A549 (cell line): Measurements from ENCODE around the gene OPA1. TPM values are rescaled to one million over a fixed set of nuclear protein-coding genes. Genes with fewer than 3 reads are reported as not detected.

Source experiments
- ATAC-seq, 2 experiments: fragments of 200-7000 bp in 1 of 2; fragments of >200 bp in 1 of 2; cut with Nextera tagmentation in 1 of 2; cut with Tn5 transposase in 1 of 2; 3 replicates each; pipeline versions ENCODE4 v1.8.0 to v1.9.1; 2018 to 2020; ENCODE audit warnings: mild to moderate bottlenecking in 1 of 2, moderate library complexity in 1 of 2
- CTCF ChIA-PET: fragments of 300-600 bp; sonication (Branson Sonifier 250); formaldehyde crosslinking; extraction: SDS; loops from one replicate; lab custom pipeline; 2021; ENCODE audit warnings: antibody characterized with exemption, inconsistent platforms; lab: Yijun Ruan, JAX
- POLR2A ChIA-PET: fragments of 350-600 bp; formaldehyde crosslinking; extraction: SDS; loops from one replicate; lab custom pipeline; 2021; ENCODE audit warnings: antibody characterized with exemption, inconsistent platforms; lab: Yijun Ruan, JAX
- DNase-seq, 2 experiments: peaks; one replicate each; pipeline versions ENCODE4 v3.0.0 to v3.0.0-alpha.2; 2011 to 2016; ENCODE audit warnings: low read depth in 1 of 2, low spot score in 1 of 2
- FAIRE-seq: peaks from 2 replicates; lab custom pipeline; 2011; peaks lifted over from hg19 to GRCh38; lab: Jason Lieb, UNC
- H3K27ac ChIP-seq, 2 experiments: fragments of >200 bp; sonication (Bioruptor Twin); formaldehyde crosslinking; 3 replicates each; pipeline ENCODE4 v1.5.1; 2016 to 2017
- H3K4me1 ChIP-seq: fragments of >200 bp; sonication (Bioruptor Twin); formaldehyde crosslinking; 3 replicates; pipeline ENCODE4 v1.6.1; 2016
- H3K4me2 ChIP-seq: fragments of >200 bp; sonication (Bioruptor Twin); formaldehyde crosslinking; 3 replicates; pipeline ENCODE4 v1.6.1; 2016
- H3K4me3 ChIP-seq: fragments of >200 bp; sonication (Bioruptor Twin); formaldehyde crosslinking; 3 replicates; pipeline ENCODE4 v1.5.1; 2016
- H3K9me3 ChIP-seq: fragments of >200 bp; sonication (Bioruptor Twin); formaldehyde crosslinking; 3 replicates; pipeline ENCODE4 v1.6.1; 2016
- ATOH8 ChIP-seq: fragments of 250-450 bp; sonication (Bioruptor Pico); IDR thresholded peaks from 2 replicates; pipeline ENCODE4 v1.5.0; 2020; ENCODE audit warnings: low read depth, mild to moderate bottlenecking, moderate library complexity
- BCL3 ChIP-seq: fragments of >200 bp; sonication (Bioruptor Twin); formaldehyde crosslinking; IDR thresholded peaks from 3 replicates; pipeline ENCODE4 v1.6.1; 2016
- CBX2 ChIP-seq: fragments of 200-600 bp; sonication (generic); IDR thresholded peaks from 2 replicates; pipeline ENCODE4 v1.6.1; 2016; ENCODE audit warnings: low read depth, mild to moderate bottlenecking, borderline replicate concordance
- CTCF ChIP-seq: fragments of >200 bp; sonication (Bioruptor Twin); formaldehyde crosslinking; IDR thresholded peaks from 3 replicates; pipeline ENCODE4 v1.5.1; 2016
- E2F6 ChIP-seq: IDR thresholded peaks from 2 replicates; pipeline ENCODE4 v1.6.1; 2012; ENCODE audit warnings: low read depth, borderline replicate concordance
- ESRRA ChIP-seq: fragments of 150-350 bp; IDR thresholded peaks from 2 replicates; pipeline ENCODE4 v1.6.1; 2014; ENCODE audit warnings: mild to moderate bottlenecking, low read length, borderline replicate concordance
- FOSL2 ChIP-seq, 2 experiments: fragments of 450-650 bp in 1 of 2; fragments of >200 bp in 1 of 2; sonication (Bioruptor Twin) in 1 of 2; formaldehyde crosslinking; IDR thresholded peaks; 2 replicates each; pipeline versions ENCODE4 v1.5.0 to v1.6.1; 2016 to 2020; ENCODE audit warnings: mild to moderate bottlenecking in 1 of 2, moderate library complexity in 1 of 2
- GATA3 ChIP-seq: IDR thresholded peaks from 2 replicates; pipeline ENCODE4 v1.6.1; 2012; ENCODE audit warnings: borderline replicate concordance
- HES2 ChIP-seq: fragments of >200 bp; sonication (Bioruptor Twin); formaldehyde crosslinking; IDR thresholded peaks from 2 replicates; pipeline ENCODE4 v1.6.1; 2016
- HOXB13 ChIP-seq: fragments of 250-450 bp; sonication (Bioruptor Pico); IDR thresholded peaks from 2 replicates; pipeline ENCODE4 v1.5.0; 2020; ENCODE audit warnings: low read depth, mild to moderate bottlenecking, moderate library complexity
- JUNB ChIP-seq: fragments of >200 bp; sonication (Bioruptor Twin); formaldehyde crosslinking; IDR thresholded peaks from 2 replicates; pipeline ENCODE4 v1.6.1; 2016
- MAZ ChIP-seq: fragments of 150-350 bp; IDR thresholded peaks from 2 replicates; pipeline ENCODE4 v1.6.1; 2014; ENCODE audit warnings: antibody characterized with exemption, low read depth, low read length, borderline replicate concordance
- NPAS2 ChIP-seq: fragments of 250-450 bp; sonication (Bioruptor Pico); IDR thresholded peaks from 2 replicates; pipeline ENCODE4 v1.8.0; 2022; ENCODE audit warnings: mild to moderate bottlenecking, moderate library complexity, borderline replicate concordance
- NR3C1 ChIP-seq: fragments of >200 bp; sonication (Bioruptor Twin); formaldehyde crosslinking; IDR thresholded peaks from 3 replicates; pipeline ENCODE4 v1.6.1; 2017
- POLR2A ChIP-seq: IDR thresholded peaks from 2 replicates; pipeline ENCODE4 v1.6.1; 2012; ENCODE audit warnings: mild to moderate bottlenecking, low read length
- RAD21 ChIP-seq, 2 experiments: fragments of >200 bp in 1 of 2; sonication (Bioruptor Twin) in 1 of 2; formaldehyde crosslinking in 1 of 2; IDR thresholded peaks in 1 of 2; conservative IDR thresholded peaks in 1 of 2; 2 replicates in 1 of 2; 3 replicates in 1 of 2; pipeline ENCODE4 v1.6.1; 2012 to 2018; ENCODE audit warnings: inconsistent platforms in 1 of 2
- RARB ChIP-seq: fragments of 250-450 bp; sonication (Bioruptor Pico); IDR thresholded peaks from 2 replicates; pipeline ENCODE4 v1.8.0; 2021; ENCODE audit warnings: mild to moderate bottlenecking, moderate library complexity
- REST ChIP-seq: fragments of 200-600 bp; sonication (generic); IDR thresholded peaks from 2 replicates; pipeline ENCODE4 v1.6.1; 2016; ENCODE audit warnings: antibody characterized with exemption, mild to moderate bottlenecking, moderate library complexity
- RNF2 ChIP-seq: fragments of 200-600 bp; sonication (generic); IDR thresholded peaks from 2 replicates; pipeline ENCODE4 v1.6.1; 2016; ENCODE audit warnings: low read depth, mild to moderate bottlenecking, antibody characterized with exemption, moderate library complexity, borderline replicate concordance
- USF2 ChIP-seq: fragments of 450-650 bp; IDR thresholded peaks from 2 replicates; pipeline ENCODE4 v1.6.1; 2014; ENCODE audit warnings: antibody characterized with exemption
- ZNF302 ChIP-seq: fragments of 250-450 bp; sonication (Bioruptor Pico); IDR thresholded peaks from 2 replicates; pipeline ENCODE4 v1.9.0; 2021; ENCODE audit warnings: inconsistent platforms, mild to moderate bottlenecking, moderate library complexity
- WGBS: methylation state at CpG from one replicate; pipeline ENCODE4 v1.1.6; 2017; ENCODE audit errors: missing lambda C conversion rate; 5-methylcytosine and 5-hydroxymethylcytosine counted together
- polyA plus RNA-seq, 4 experiments: library from polyadenylated mRNA; depleted of rRNA in 3 of 4; stranded (reverse); fragments of >200 nt; fragmentation: RNase III in 1 of 4; extraction: RNeasy Plus Mini Kit Qiagen cat#74134 plus additional on column Dnase treatment in 1 of 4; gene quantifications; 2 replicates in 3 of 4; 3 replicates in 1 of 4; pipeline ENCODE4 v1.2.3, GENCODE V29; 2011 to 2017

Gene OPA1
- polyA plus RNA-seq, 2 of the 4 experiments (the other 2 are of a cell fraction): 31.7 to 54.4 TPM

GRCh38 chr3:193556841-193557240 is 36.2 kb upstream of the OPA1 start (continued):
- no peak for TF ChIP-seq USF2
- no peak for TF ChIP-seq RNF2
- no peak for TF ChIP-seq ESRRA
- TF ChIP-seq CBX2: no peak
- TF ChIP-seq HOXB13 (CRISPR knock-in tag): no peak
- no peak for TF ChIP-seq REST
- TF ChIP-seq CTCF: no peak
- TF ChIP-seq ATOH8 (CRISPR knock-in tag): no peak
- TF ChIP-seq JUNB: no peak

GRCh38 chr3:193559100-193559499 is 33.9 kb upstream of the OPA1 start:
- DNase-seq (no peak), FAIRE-seq (no peak), ATAC-seq (no peak)
- H3K27ac ChIP-seq: no peak overlapping the region
- no peaks in the 10 kb centered on the region for H3K9me3 ChIP-seq
- TF ChIP-seq POLR2A (no peak), RNF2 (no peak), NPAS2 (CRISPR knock-in tag) (no peak), BCL3 (no peak)
- no peak overlapping the region for H3K4me3 ChIP-seq
- ChIA-PET CTCF (interaction anchor here (0.8 kb wide), 1 partner anchor 13 kb away, joined by 3 read pairs; no protein-coding TSS in a partner anchor), POLR2A (no interaction called here)
- H3K4me1 ChIP-seq: no peaks in the 10 kb centered on the region
- no peak overlapping the region for H3K4me2 ChIP-seq

- no peak overlapping the region for H3K27ac ChIP-seq
- H3K4me1 ChIP-seq: no peaks in the 10 kb centered on the region
- no peak overlapping the region for H3K4me2 ChIP-seq
- 50% methylated on average over 4 of the region's 4 CpGs for WGBS
- POLR2A ChIA-PET: no interaction called here
- CTCF ChIA-PET: interaction anchor here (2.6 kb wide), 1 partner anchor 13 kb away, joined by 9 read pairs; no protein-coding TSS in a partner anchor
- H3K4me3 ChIP-seq: no peak overlapping the region
- no peak for DNase-seq
- ATAC-seq: no peak
- FAIRE-seq: no peak
- H3K9me3 ChIP-seq: no peaks in the 10 kb centered on the region
- no peak for TF ChIP-seq RAD21 (conservative IDR thresholded peaks at IDR 0.05 in 1 of 2, IDR thresholded peaks at IDR 0.05 in 1 of 2)
- no peak for TF ChIP-seq ZNF302 (CRISPR knock-in tag)
- no peak for TF ChIP-seq NR3C1
- TF ChIP-seq RARB (CRISPR knock-in tag): no peak
- no peak for TF ChIP-seq GATA3
- TF ChIP-seq BCL3: no peak
- no peak for TF ChIP-seq MAZ
- TF ChIP-seq FOSL2 (IDR thresholded peaks at IDR 0.05): no peak
- TF ChIP-seq FOSL2 (CRISPR knock-in tag; IDR thresholded peaks at IDR 0.05): no peak
- TF ChIP-seq HOXB13 (CRISPR knock-in tag): no peak
- TF ChIP-seq HES2: no peak
- no peak for TF ChIP-seq E2F6
- TF ChIP-seq ESRRA: no peak
Measured at GRCh38 chr3:193560091-193560490, 32.9 kb upstream of the OPA1 start.
